GM18868 (cell line): ENCODE results near the gene ROMO1.
"Not testable (repeated sequence)": the region's sequence is repeated elsewhere in the genome, so short reads cannot be mapped to it uniquely, and the experiment has no call there.

Experiments
- ATAC-seq: cut with Tn5 transposase; IDR thresholded peaks from one replicate; pipeline ENCODE4 v1.9.1; 2021; ENCODE audit warnings: mild to moderate bottlenecking, moderate library complexity; ENCODE audit not compliant: unreplicated experiment

The ROMO1 gene

DNA sequence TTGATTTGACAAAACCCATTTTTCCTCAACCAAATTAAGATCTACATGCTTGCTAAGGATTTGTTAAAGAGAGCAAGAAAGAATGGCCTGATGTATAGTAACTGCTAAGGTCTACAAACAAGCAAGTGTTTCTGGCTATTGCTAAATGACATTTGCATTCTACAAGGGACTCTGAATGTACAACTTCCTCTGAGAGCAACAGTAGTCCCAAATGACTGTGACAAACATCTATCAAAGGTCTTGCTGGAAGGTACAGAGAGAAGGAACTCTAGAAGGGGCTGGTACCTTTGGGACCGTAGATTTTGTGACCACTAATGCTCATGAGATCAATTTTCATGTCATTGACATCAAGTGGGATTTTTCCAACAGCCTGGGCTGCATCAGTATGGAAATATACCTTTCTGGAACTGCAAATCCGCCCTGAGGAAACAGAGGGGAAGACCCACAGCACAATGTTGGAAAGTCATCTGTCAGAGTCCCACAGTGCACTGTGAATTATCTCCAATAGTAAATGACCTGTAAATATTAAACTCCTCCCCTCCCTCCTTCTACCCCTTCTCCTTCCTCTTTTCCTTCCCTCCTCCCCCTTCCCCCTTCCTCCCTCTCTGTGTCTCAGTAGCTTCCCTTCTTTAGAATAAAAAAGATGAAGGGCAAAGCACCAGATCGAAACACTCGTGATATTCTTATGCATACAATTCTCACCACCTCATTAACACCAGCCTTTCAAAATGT is 18.6 kb upstream of the ROMO1 start:
- ATAC-seq = no peak

- ATAC-seq = no peak
Measured at GRCh38 chr20:35681960-35682359, 17.2 kb upstream of the ROMO1 start.

DNA sequence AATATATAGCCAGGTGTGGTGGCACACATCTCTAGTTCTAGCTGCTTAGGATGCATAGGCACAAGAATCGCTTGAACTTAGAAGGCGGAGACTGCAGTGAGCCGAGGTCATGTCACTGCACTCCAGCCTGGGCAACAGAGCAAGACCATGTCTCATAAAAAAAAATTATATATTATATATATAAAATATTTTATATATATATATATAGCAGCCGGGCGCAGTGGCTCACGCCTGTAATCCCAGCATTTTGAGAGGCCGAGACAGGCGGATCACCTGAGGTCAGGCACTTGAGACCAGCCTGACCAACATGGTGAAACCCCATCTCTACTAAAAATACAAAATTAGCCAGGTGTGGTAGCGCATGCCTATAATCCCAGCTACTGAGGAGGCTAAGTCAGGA is 13.8 kb upstream of the ROMO1 start:
- not testable (repeated sequence) for ATAC-seq

DNA sequence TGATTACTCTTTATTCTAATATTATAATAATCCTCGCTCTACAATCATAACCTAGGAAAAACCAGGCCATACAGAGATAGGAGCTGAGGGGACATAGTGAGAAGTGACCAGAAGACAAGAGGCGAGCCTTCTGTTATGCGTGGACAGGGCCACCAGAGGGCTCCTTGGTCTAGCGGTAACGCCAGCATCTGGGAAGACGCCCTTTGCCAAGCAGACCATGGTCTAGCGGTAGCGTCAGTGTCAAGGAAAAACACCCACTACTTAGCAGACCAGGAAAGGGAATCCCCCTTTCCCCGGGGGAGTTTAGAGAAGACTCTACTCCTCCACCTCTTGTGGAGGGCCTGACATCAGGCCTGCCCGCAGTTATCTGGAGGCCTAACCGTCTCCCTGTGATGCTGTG is 12.3 kb upstream of the ROMO1 start:
- ATAC-seq = not testable (repeated sequence)

DNA sequence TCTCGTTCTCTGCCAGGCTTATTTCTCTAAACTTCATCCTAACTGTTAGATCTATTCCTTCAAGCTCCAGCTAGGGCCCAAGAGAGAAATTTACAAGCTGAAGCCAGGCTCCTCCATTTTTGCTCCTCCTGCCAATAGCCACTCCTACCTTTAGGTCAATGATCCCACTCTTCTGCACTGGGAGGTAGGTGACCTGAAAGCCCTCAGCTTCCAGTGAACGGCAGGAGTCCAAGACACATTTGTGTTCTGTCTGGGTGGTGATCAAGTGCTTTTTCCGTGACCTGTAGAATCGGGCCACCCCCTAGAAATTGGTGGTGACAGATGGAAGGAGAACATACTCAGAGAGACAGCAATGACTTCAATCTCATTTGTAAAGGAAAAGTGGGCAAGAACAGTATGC is 8.9 kb upstream of the ROMO1 start:
- no peak for ATAC-seq

GRCh38 chr20:35695245-35695749 is 3.9 kb upstream of the ROMO1 start:
- ATAC-seq = no peak

GRCh38 chr20:35695978-35696377 is 3.2 kb upstream of the ROMO1 start:
- no peak for ATAC-seq

DNA sequence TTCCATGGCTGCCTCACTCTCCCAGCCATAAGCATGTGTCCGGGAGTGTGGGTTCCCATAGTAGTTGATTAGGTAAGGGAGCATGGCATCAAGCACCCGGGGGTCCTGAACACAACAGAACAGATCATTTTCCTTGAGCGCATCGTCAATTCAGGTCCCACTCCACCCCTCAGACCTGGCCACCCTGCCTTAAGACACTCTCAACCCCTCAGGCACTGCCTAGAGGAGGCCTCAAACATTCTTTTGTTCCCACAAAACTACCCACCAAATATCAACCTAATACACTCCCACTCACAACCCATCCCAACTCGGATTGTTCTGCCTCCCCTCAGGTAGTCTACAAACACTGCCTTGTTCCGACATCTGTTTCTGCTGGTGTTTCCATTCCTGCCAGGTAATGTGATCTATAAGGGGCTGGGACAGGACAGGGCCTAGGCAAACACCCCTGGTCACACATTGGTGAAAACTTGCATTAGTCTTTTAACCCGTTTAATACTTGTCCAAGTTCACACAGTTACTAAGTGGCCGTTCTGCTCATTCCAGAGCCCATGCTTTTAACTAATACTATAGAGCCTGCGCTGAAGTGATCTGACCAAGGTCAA is 1.4 kb upstream of the ROMO1 start:
- ATAC-seq = no peak

- peak; percentile 26 for ATAC-seq
Measured at GRCh38 chr20:35698298-35699126, 693 bp upstream of the ROMO1 start.

GRCh38 chr20:35699957-35700624 is 886 bp downstream of the ROMO1 start:
- no peak for ATAC-seq

- no peak for ATAC-seq
Measured at GRCh38 chr20:35700625-35701148, 1.5 kb downstream of the ROMO1 start.

- ATAC-seq = no peak
Measured at GRCh38 chr20:35702051-35702823, 3.0 kb downstream of the ROMO1 start.

GRCh38 chr20:35702824-35703695 is 3.9 kb downstream of the ROMO1 start:
- no peak for ATAC-seq

- ATAC-seq = no peak
Measured at GRCh38 chr20:35704514-35705261, 5.5 kb downstream of the ROMO1 start.

GRCh38 chr20:35705894-35706293 is 6.7 kb downstream of the ROMO1 start:
- not testable (repeated sequence) for ATAC-seq

DNA sequence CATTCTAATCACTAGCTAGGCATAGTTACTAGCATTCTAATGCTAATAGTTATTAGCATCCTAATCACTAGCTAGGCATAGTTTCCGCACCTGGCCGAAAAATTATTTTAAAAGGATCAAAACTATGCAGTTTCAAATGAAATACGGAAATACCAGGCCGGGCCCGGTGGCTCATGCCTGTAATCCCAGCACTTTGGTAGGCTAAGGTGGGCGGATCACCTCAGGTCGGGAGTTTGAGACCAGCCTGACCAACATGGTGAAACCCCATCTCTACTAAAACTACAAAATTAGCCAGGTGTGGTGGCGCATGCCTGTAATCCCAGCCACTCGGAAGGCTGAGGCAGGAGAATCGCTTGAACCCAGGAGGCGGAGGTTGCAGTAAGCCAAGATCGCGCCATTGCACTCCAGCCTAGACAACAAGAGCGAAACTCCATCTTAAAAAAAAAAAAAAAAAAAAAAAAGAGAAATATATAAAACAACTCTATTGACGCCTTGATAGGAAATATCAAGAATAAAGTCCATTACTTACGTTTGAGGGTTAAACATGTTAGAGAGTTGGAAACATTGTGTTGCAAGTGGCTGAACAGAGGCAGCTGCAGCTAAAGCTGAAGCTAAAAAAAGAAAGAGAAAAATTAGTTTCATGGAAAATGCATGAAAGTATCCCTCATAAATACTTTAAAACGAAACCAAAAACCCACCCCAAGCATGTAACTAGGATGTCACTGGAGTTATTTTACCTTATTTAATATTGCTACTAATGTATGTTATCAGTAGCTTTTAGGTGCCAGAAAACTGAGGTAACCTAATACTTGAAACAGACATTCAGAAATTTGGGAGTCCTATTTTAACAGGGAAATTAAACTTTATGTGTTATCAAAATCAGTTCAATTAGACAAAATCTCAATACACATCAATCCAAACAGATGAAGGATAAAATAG is 7.7 kb downstream of the ROMO1 start:
- not testable (repeated sequence) for ATAC-seq

DNA sequence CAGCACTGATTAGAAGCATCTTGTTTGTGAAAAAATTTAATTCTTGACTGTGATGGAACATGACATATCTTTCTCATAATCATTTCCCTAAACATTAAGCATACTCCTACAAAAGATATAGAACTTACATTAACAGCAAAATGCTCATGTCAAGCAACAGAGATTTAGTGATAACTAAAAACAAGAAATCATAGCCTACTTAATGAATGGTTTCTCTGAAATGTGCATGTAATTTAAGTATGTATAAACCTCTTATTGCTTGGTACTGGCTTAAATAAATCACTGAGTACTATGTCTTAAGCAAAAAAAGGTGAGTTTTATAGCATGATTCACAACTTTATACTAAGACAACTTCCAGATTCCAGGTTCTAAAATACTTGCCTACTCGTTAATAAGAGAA is 9.3 kb downstream of the ROMO1 start:
- ATAC-seq = no peak
